GM12891 (cell line): ENCODE measurements around the gene SERPINB12.

Source experiments
- DNase-seq: peaks from one replicate; pipeline ENCODE4 v3.0.0; 2011; ENCODE audit warnings: low spot score; ENCODE audit not compliant: insufficient read length
- FAIRE-seq: peaks from 2 replicates; lab custom pipeline; 2011; peaks lifted over from hg19 to GRCh38; lab: Jason Lieb, UNC
- PAX5 ChIP-seq: IDR thresholded peaks from 2 replicates; pipeline ENCODE4 v1.6.1; 2011; ENCODE audit warnings: low read length, moderate library complexity, mild to moderate bottlenecking; ENCODE audit not compliant: insufficient read depth, severe bottlenecking
- POLR2A ChIP-seq: IDR thresholded peaks from 2 replicates; pipeline ENCODE4 v1.6.1; 2011; ENCODE audit warnings: low read depth, low read length, control low read depth
- POLR2AphosphoS5 ChIP-seq: IDR thresholded peaks from 2 replicates; pipeline ENCODE4 v1.6.1; 2011; ENCODE audit warnings: low read depth, low read length, control low read depth
- POU2F2 ChIP-seq: IDR thresholded peaks from 2 replicates; pipeline ENCODE4 v1.6.1; 2011; ENCODE audit warnings: low read depth, mild to moderate bottlenecking, control low read depth, low read length, moderate library complexity
- SPI1 ChIP-seq: IDR thresholded peaks from 2 replicates; pipeline ENCODE4 v1.6.1; 2011; ENCODE audit warnings: low read depth, low read length, control low read depth
- TAF1 ChIP-seq: IDR thresholded peaks from 2 replicates; pipeline ENCODE4 v1.6.1; 2011; ENCODE audit warnings: low read depth, low read length, control low read depth

The SERPINB12 gene

DNA sequence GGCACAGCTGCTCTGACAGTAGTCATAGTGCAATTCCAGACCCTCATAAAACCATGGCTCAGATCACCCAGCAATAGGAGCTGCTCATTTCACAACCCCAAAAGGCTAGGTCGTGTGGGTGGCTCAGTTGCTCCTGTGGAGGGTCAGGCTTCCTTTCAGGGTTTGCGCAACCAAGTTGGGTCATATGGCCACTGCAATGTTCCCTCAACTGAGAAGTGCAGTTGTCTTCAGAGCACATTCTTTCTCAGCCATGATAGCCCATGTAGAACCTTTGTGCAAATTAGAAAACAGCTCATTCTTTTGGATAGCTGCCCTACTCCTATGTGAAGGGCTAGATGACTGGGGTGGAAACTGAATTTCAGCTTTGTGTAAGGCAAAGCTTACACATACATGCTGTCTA lies 48.2 kb downstream of the SERPINB12 start:
- DNase-seq (no peak), FAIRE-seq (no peak)
- TF ChIP-seq POLR2A, result no peak
- TF ChIP-seq SPI1, result no peak
- TF ChIP-seq POU2F2, result no peak
- no peak for TF ChIP-seq POLR2AphosphoS5
- no peak for TF ChIP-seq TAF1
- TF ChIP-seq PAX5, result no peak

GRCh38 chr18:63590966-63591695 lies 49.0 kb downstream of the SERPINB12 start:
- TF ChIP-seq POU2F2 (no peak), TAF1 (no peak), POLR2A (no peak), PAX5 (no peak), POLR2AphosphoS5 (no peak), SPI1 (no peak)
- DNase-seq (no peak), FAIRE-seq (no peak)

DNA sequence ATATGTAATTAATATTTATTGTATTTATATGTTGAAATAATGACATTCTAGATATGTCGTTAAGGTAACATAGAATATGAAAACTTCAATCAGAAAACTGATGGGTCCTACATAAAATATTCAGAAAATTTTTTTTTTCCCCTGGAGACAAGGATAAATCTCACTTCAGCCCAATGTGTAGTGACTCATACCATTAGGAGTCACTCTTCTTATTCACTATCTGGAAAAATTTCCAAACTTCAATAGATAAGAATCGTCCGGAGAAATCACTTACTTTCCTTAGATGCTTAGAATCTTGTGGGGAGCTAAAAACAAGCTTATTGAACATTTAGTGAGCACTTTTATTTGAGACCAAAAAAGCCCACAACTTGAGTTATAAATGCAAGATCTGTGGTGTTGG lies 49.6 kb downstream of the SERPINB12 start:
- TF ChIP-seq POLR2AphosphoS5, result no peak
- no peak for TF ChIP-seq POLR2A
- TF ChIP-seq TAF1, result no peak
- TF ChIP-seq SPI1, result no peak
- TF ChIP-seq PAX5, result no peak
- TF ChIP-seq POU2F2, result no peak
- no peak for DNase-seq
- FAIRE-seq, result no peak

DNA sequence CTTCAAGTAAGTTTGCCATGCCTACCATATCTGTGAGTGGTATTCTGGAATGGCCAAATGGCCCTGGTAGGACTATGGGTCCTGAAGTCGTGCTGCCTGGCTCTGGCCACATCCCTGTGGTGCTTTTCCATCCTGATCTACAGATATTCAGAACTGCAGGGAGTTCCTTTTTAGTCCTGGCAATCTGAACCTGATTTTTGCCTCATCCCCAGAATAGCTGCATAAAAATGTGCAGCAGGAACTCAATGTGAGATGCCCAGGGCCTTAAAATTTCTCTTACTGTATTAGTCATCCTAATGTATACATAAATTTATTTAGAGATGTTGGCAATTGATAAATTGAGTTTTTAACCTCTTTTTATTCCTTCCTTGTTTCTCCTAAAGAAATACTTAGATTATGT lies 50.3 kb downstream of the SERPINB12 start:
- TF ChIP-seq POU2F2 (no peak), POLR2A (no peak), TAF1 (no peak), SPI1 (no peak), PAX5 (no peak), POLR2AphosphoS5 (no peak)
- FAIRE-seq (no peak), DNase-seq (no peak)

DNA sequence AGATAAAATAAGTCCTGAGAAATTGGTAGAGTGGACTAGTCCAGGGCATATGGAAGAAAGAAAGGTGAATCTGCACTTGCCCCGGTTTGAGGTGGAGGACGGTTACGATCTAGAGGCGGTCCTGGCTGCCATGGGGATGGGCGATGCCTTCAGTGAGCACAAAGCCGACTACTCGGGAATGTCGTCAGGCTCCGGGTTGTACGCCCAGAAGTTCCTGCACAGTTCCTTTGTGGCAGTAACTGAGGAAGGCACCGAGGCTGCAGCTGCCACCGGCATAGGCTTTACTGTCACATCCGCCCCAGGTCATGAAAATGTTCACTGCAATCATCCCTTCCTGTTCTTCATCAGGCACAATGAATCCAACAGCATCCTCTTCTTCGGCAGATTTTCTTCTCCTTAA lies 54.8 kb downstream of the SERPINB12 start:
- FAIRE-seq (no peak), DNase-seq (no peak)
- no peak for TF ChIP-seq PAX5

DNA sequence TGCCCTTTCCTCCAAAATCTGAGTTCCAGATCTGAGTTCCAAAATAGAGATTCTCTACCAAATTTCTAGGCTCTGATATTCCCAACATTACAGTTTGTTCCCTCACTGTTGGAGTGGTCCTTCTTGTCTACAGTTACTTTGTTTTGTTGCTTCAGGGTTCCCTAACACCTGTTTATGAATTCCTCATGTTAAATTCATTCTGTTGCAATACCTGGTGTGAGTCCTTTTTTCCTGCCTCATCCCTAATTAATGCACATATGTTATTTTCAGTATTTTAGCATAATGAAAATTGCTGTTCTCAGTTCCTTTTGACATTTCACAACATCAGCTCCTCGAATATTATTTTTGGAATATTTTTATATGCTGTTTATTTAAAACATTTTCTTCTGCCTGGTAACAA lies 61.2 kb downstream of the SERPINB12 start:
- no peak for TF ChIP-seq PAX5
- no peak for TF ChIP-seq SPI1
- no peak for TF ChIP-seq POLR2A
- FAIRE-seq (no peak), DNase-seq (no peak)

- peak; percentile 18 for DNase-seq
- peak; percentile 94 for FAIRE-seq
- no peak; the same call in 1 of the 2 replicates for TF ChIP-seq POU2F2
- no peak for TF ChIP-seq PAX5
These were observed 61.6 kb downstream of the SERPINB12 start for GRCh38 chr18:63603772-63604171.

- FAIRE-seq, result no peak
- TF ChIP-seq POLR2A (no peak), TAF1 (no peak), POU2F2 (no peak), PAX5 (no peak), SPI1 (no peak), POLR2AphosphoS5 (no peak)
- no peak for DNase-seq
These were observed 62.8 kb downstream of the SERPINB12 start for GRCh38 chr18:63604791-63605567.

- FAIRE-seq (no peak), DNase-seq (no peak)
- TF ChIP-seq PAX5 (no peak), POLR2AphosphoS5 (no peak), SPI1 (no peak), TAF1 (no peak), POU2F2 (no peak), POLR2A (no peak)
These were observed 64.4 kb downstream of the SERPINB12 start for GRCh38 chr18:63606526-63606925.

DNA sequence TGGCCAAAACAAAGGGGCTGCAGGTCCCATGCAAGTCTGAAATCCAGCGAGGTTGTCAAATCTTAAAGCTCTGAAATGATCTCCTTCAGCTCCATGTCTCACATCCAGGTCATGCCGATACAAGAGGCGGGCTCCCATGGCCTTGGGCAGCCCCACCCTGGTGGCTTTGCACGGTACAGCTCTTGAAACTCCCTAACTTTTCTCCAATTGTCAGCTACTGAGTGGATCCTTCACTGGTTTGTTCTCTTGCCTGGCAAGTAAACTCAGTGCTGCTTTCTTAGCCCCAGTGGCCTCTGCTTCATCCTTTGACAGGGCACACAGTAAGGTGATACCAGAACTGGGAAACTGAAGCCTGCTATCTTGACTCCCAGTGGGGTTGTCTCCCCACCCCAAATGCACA lies 71.3 kb downstream of the SERPINB12 start:
- FAIRE-seq, result no peak
- TF ChIP-seq TAF1 (no peak), SPI1 (no peak), POLR2A (no peak), PAX5 (no peak), POU2F2 (no peak), POLR2AphosphoS5 (no peak)
- DNase-seq, result no peak
